ENCODE results near the gene TDRD10. TPM values are rescaled to one million over a fixed set of nuclear protein-coding genes. Genes with fewer than 3 reads are reported as not detected.

Gene TDRD10
- total RNA-seq, 1 experiment from 2014 or later: 0.31 TPM

DNA sequence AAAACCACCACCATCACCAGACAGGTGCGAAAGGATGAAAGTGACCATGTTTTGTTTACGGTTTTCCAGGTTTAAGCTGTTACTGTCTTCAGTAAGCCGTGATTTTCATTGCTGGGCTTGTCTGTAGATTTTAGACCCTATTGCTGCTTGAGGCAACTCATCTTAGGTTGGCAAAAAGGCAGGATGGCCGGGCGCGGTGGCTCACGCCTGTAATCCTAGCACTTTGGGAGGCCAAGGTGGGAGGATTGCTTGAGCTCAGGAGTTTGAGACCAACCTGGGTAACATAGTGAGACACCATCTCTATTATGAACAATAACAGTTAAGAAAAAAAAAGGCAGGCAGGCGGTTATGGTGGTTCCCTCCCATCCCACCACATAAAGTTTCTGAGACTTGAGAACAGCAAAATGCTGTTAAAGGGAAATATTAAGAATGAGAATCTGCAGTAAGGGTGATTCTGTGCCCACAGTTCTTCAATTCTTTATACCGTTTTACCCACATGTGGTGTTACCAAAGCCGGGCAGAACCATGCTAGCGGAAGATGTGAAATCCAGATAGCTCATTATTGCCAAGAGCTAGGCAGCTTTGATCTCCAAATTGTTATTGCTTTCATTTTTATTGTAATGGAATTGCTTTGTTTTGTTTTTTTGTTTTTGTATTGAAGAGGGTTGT is 34.5 kb upstream of the TDRD10 start:
- Histone ChIP-seq H3K9me3 (ENCODE audit: control insufficient read depth, low read depth, low read length) (no peaks in the 10 kb centered on the region), H2BK20ac (ENCODE audit: low read depth, low read length, poor library complexity, severe bottlenecking) (no peak overlapping the region), H3K18ac (ENCODE audit: insufficient read length, low read depth, low read length) (no peak overlapping the region), H2AK5ac (ENCODE audit: insufficient read length, low read length) (no peak overlapping the region), H3K23me2 (ENCODE audit: insufficient read length, low read depth, low read length, poor library complexity, severe bottlenecking) (no peaks in the 10 kb centered on the region), H3K79me1 (ENCODE audit: insufficient read depth, low read depth, low read length, poor library complexity, severe bottlenecking) (no peaks in the 10 kb centered on the region), H3K4me1 (ENCODE audit: insufficient read depth, low read length) (peaks cover 2% of the 10 kb centered on the region; the same call in 1 of the 2 replicates), H4K20me1 (ENCODE audit: control insufficient read depth, insufficient read depth, insufficient read length) (no peaks in the 10 kb centered on the region), H3K27ac (ENCODE audit: insufficient read length, low read depth, low read length) (no peak overlapping the region), H4K5ac (ENCODE audit: insufficient read length, low read depth, low read length) (no peak overlapping the region), H2AFZ (ENCODE audit: low read length) (no peak overlapping the region), H3T11ph (ENCODE audit: low read length) (no peak overlapping the region), H2BK5ac (ENCODE audit: insufficient read length, low read length) (no peak overlapping the region), H3K79me2 (ENCODE audit: insufficient read depth, low read length) (no peaks in the 10 kb centered on the region), H2BK120ac (ENCODE audit: low read depth, low read length, poor library complexity, severe bottlenecking) (no peak overlapping the region), H3K23ac (ENCODE audit: insufficient read length, low read depth, low read length) (no peak overlapping the region), H3K4ac (ENCODE audit: low read depth, low read length) (no peak overlapping the region), H2BK15ac (ENCODE audit: low read depth, low read length) (no peak overlapping the region), H3K4me2 (ENCODE audit: insufficient read depth, insufficient read length, low read length) (no peak overlapping the region), H3K27me3 (ENCODE audit: insufficient read depth, low read length) (no peaks in the 10 kb centered on the region), H4K91ac (ENCODE audit: insufficient read length, low read depth, low read length) (no peak overlapping the region), H3K56ac (ENCODE audit: insufficient read length, low read depth, low read length) (no peak overlapping the region), H3K9ac (ENCODE audit: extremely low read depth, insufficient read length, low read length) (no peak overlapping the region), H4K8ac (replicated peaks; ENCODE audit: insufficient read length, low read depth, low read length) (no peak overlapping the region), H3K14ac (ENCODE audit: insufficient read depth, low read length) (no peak overlapping the region), H2BK12ac (ENCODE audit: insufficient read length, low read depth, low read length) (no peak overlapping the region)
- DNase-seq: no peak
- Mint-ChIP-seq H3K27me3 (ENCODE audit: low read depth) (no peaks in the 10 kb centered on the region), H3K4me1 (peaks cover 12 to 21% of the 10 kb centered on the region in 2 experiments), H3K27ac (no peak overlapping the region), H3K9me3 (no peaks in the 10 kb centered on the region), H3K36me3 (ENCODE audit: insufficient read depth in 1 of 3, low read depth in 3 of 3) (no peaks in the 10 kb centered on the region; a peak in 1 of 7 replicates), H3K4me3 (no peak overlapping the region)
- TF ChIP-seq, protein P1, sequence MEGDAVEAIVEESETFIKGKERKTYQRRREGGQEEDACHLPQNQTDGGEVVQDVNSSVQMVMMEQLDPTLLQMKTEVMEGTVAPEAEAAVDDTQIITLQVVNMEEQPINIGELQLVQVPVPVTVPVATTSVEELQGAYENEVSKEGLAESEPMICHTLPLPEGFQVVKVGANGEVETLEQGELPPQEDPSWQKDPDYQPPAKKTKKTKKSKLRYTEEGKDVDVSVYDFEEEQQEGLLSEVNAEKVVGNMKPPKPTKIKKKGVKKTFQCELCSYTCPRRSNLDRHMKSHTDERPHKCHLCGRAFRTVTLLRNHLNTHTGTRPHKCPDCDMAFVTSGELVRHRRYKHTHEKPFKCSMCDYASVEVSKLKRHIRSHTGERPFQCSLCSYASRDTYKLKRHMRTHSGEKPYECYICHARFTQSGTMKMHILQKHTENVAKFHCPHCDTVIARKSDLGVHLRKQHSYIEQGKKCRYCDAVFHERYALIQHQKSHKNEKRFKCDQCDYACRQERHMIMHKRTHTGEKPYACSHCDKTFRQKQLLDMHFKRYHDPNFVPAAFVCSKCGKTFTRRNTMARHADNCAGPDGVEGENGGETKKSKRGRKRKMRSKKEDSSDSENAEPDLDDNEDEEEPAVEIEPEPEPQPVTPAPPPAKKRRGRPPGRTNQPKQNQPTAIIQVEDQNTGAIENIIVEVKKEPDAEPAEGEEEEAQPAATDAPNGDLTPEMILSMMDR (conservative IDR thresholded peaks at IDR 0.05): no peak
- no CpG with 5 or more reads among the region's 11 CpGs for WGBS (ENCODE audit: extremely low coverage, insufficient read length, low lambda C conversion rate)
